Measurements from ENCODE around the gene FKBP8.
A peak's percentile ranks its signal among the peaks of the same experiment; 100 is the strongest.
"Not testable (repeated sequence)": the region's sequence is repeated elsewhere in the genome, so short reads cannot be mapped to it uniquely, and the experiment has no call there.

Gene FKBP8

GRCh38 chr19:18557411-18558201 is 14.2 kb upstream of the FKBP8 start, which contains the start of gene KXD1:
Gene KXD1 (plus strand): TSS chr19:18557870. CDS start chr19:18562057, 4,187 bp downstream.
- Histone ChIP-seq H3K4me3 (peak within 1 kb of the TSS; percentile 88), H3K27ac (peak within 1 kb of the TSS; percentile 99 to 100)
- peak; percentile 98 for DNase-seq (ENCODE audit: low spot score)
- TF ChIP-seq CTCF (IDR thresholded peaks at IDR 0.05): no peak

- DNase-seq (ENCODE audit: low spot score): no peak
- no peak for TF ChIP-seq CTCF (IDR thresholded peaks at IDR 0.05)
- no peak overlapping the region for H3K4me3 ChIP-seq
- no peak overlapping the region for H3K27ac ChIP-seq
These were observed 8.3 kb upstream of the FKBP8 start for GRCh38 chr19:18551631-18552030.

- peak overlapping the region; percentile 87 to 100 for H3K27ac ChIP-seq
- TF ChIP-seq CTCF (IDR thresholded peaks at IDR 0.05): no peak
- no peak for DNase-seq (ENCODE audit: low spot score)
- H3K4me3 ChIP-seq: peak overlapping the region; percentile 99
These were observed 572 bp upstream of the FKBP8 start for GRCh38 chr19:18543814-18544475.

- Histone ChIP-seq H3K27ac (peak overlapping the region; percentile 87 to 100), H3K4me3 (peak overlapping the region; percentile 99)
- no peak for DNase-seq (ENCODE audit: low spot score)
- TF ChIP-seq CTCF (IDR thresholded peaks at IDR 0.05): no peak
These were observed 1.1 kb downstream of the FKBP8 start for GRCh38 chr19:18541992-18542940.

GRCh38 chr19:18541258-18541991 is 1.9 kb downstream of the FKBP8 start:
- H3K27ac ChIP-seq: no peak overlapping the region
- H3K4me3 ChIP-seq: no peak overlapping the region
- DNase-seq (ENCODE audit: low spot score): no peak

GRCh38 chr19:18540200-18540599 is 3.2 kb downstream of the FKBP8 start:
- not testable (repeated sequence) for H3K4me3 ChIP-seq; DNase-seq (ENCODE audit: low spot score); H3K27ac ChIP-seq

More at GRCh38 chr19:18541258-18541991, 1.9 kb downstream of the FKBP8 start:
- TF ChIP-seq CTCF (IDR thresholded peaks at IDR 0.05): no peak
